ENCODE measurements around the gene GPR31. TPM values are rescaled to one million over a fixed set of nuclear protein-coding genes. Genes with fewer than 3 reads are reported as not detected.

Gene GPR31
- total and polyA plus RNA-seq, 8 donors: 0.08 TPM; not detected in 7

GRCh38 chr6:167115054-167115453 lies 42.7 kb downstream of the GPR31 start:
- no peak for DNase-seq
- no peak overlapping the region for H3K27ac ChIP-seq
- no peaks in the 10 kb centered on the region for H3K9me3 ChIP-seq
- no peaks in the 10 kb centered on the region for H3K36me3 ChIP-seq
- TF ChIP-seq CTCF (IDR thresholded peaks at IDR 0.05): no peak
- intact Hi-C loops (cut with DNase I): no loop called here
- peaks cover 0 to 17% of the 10 kb centered on the region in 2 donors for H3K27me3 ChIP-seq
- no peak for ATAC-seq
- no peaks in the 10 kb centered on the region for H3K4me1 ChIP-seq
- H3K4me3 ChIP-seq: no peak overlapping the region

- intact Hi-C loops (cut with DNase I): no loop called here
- Histone ChIP-seq H3K27me3 (peaks cover 0 to 19% of the 10 kb centered on the region in 2 donors), H3K9me3 (no peaks in the 10 kb centered on the region), H3K36me3 (no peaks in the 10 kb centered on the region), H3K27ac (no peak overlapping the region), H3K4me3 (no peak overlapping the region), H3K4me1 (no peaks in the 10 kb centered on the region)
- no peak for TF ChIP-seq CTCF (IDR thresholded peaks at IDR 0.05)
- DNase-seq: no peak
- peak; percentile 26 for ATAC-seq
Observed at GRCh38 chr6:167113935-167114910, 43.6 kb downstream of the GPR31 start.

DNA sequence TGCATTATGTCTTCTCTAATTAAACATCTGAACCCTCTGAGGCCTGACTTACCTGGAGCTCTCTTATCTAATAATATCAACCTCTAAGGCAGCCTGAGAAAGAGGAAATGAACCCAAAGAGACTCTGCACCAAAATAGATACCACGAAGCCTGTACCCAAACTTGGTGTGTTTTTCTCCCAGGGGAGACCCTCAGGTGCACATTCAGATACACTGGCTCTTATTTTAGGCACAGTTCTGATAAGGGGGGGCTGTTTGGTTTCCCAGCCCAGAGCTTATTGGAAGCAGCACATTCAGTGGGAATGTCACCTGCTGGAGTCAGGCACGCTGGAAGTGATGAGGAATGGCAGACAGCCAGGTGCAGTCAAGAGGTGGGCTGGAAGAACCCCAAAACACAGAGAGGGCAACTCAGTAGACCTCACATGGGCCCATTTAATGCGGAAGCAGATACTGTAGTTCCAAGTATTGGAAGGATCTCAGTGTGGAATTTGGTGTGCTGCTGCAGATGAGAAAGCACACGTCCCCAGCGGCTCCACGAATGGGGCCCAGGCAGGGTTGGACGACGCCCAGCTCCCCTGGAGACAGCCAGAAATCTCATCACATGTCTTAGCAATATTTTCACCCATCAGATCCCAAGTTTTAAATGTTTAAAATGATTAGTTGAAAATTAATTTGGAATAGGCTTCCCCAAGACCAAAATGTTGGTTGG lies 44.6 kb downstream of the GPR31 start:
- Histone ChIP-seq H3K4me1 (no peaks in the 10 kb centered on the region), H3K4me3 (no peak overlapping the region)
- no peak for TF ChIP-seq CTCF (IDR thresholded peaks at IDR 0.05)

GRCh38 chr6:167112421-167112820 lies 45.4 kb downstream of the GPR31 start:
- no peak for ATAC-seq

More for the DNA sequence above, 44.6 kb downstream of the GPR31 start:
- Histone ChIP-seq H3K27ac (no peak overlapping the region), H3K27me3 (peaks cover 0 to 19% of the 10 kb centered on the region in 2 donors), H3K36me3 (no peaks in the 10 kb centered on the region), H3K9me3 (no peaks in the 10 kb centered on the region)
- no peak for ATAC-seq
- intact Hi-C loops (cut with DNase I): no loop called here
- DNase-seq: no peak

More at GRCh38 chr6:167112421-167112820, 45.4 kb downstream of the GPR31 start:
- DNase-seq: no peak
- Histone ChIP-seq H3K4me3 (no peak overlapping the region), H3K27ac (no peak overlapping the region), H3K36me3 (no peaks in the 10 kb centered on the region), H3K27me3 (peaks cover 0 to 19% of the 10 kb centered on the region in 2 donors), H3K9me3 (no peaks in the 10 kb centered on the region), H3K4me1 (no peaks in the 10 kb centered on the region)
- TF ChIP-seq CTCF (IDR thresholded peaks at IDR 0.05): no peak
- intact Hi-C loops (cut with DNase I): no loop called here

All from left lung (tissue), 10 donors.